OCI-LY1 (cell line): ENCODE data around the gene PSAPL1.

Source experiments
- EZH2 ChIP-seq: fragments of 200-600 bp; sonication (generic), shearing (Covaris generic); IDR thresholded peaks from 2 replicates; pipeline ENCODE4 v1.8.0; 2017; ENCODE audit warnings: borderline replicate concordance, mixed run types, mild to moderate bottlenecking, antibody characterized with exemption, low read length, moderate library complexity, mixed read lengths
- TF ChIP-seq, protein P1 (sequence below): fragments of 200-600 bp; sonication (generic), shearing (Covaris generic); IDR thresholded peaks from 2 replicates; pipeline ENCODE4 v1.5.1; 2017; ENCODE audit warnings: mild to moderate bottlenecking, antibody characterized with exemption, low read length, moderate library complexity, mixed read lengths

DNA sequence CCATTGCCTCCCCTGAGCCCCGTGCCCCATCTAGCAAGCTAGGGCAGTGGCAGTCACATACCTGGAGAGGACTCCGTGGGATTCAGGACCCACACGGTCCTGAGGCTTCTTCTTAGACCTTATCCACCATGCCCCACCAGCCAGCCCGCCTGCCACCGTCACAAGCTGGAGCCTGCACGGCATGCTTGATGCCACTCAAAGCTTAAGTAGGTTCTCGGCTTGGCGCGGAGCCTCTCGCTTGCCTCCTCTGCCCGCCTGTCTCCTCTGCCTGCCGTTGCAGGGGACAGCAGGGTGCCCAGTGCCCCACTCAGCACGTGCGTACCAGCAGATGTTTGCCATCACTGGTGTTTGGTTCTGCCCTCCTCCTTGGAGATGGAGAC is 14.1 kb downstream of the PSAPL1 start:
- no peak for TF ChIP-seq EZH2
- TF ChIP-seq, protein P1, sequence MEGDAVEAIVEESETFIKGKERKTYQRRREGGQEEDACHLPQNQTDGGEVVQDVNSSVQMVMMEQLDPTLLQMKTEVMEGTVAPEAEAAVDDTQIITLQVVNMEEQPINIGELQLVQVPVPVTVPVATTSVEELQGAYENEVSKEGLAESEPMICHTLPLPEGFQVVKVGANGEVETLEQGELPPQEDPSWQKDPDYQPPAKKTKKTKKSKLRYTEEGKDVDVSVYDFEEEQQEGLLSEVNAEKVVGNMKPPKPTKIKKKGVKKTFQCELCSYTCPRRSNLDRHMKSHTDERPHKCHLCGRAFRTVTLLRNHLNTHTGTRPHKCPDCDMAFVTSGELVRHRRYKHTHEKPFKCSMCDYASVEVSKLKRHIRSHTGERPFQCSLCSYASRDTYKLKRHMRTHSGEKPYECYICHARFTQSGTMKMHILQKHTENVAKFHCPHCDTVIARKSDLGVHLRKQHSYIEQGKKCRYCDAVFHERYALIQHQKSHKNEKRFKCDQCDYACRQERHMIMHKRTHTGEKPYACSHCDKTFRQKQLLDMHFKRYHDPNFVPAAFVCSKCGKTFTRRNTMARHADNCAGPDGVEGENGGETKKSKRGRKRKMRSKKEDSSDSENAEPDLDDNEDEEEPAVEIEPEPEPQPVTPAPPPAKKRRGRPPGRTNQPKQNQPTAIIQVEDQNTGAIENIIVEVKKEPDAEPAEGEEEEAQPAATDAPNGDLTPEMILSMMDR, result no peak
